HepG2 (cell line): ENCODE data around the gene CRYAB. TPM values are rescaled to one million over a fixed set of nuclear protein-coding genes. Genes with fewer than 3 reads are reported as not detected.

Experiments
- ATAC-seq: fragments of 200-7000 bp; cut with Tn5 transposase; 3 replicates; pipeline ENCODE4 v1.9.1; 2020; ENCODE audit warnings: mild to moderate bottlenecking, moderate library complexity
- BruUV-seq: library from RNA; stranded (reverse); fragments of 400-500 nt; replicated peaks from 2 replicates; lab custom pipeline; 2021; lab: Mats Ljungman, UMichigan
- CTCF ChIA-PET: fragments of 300-600 bp; formaldehyde crosslinking; extraction: SDS; loops from one replicate; lab custom pipeline; 2021; ENCODE audit warnings: low total read pairs, inconsistent platforms, low intra/inter-chr PET ratio; lab: Yijun Ruan, JAX
- POLR2A ChIA-PET: fragments of 350-600 bp; sonication (Branson Sonifier 250); formaldehyde crosslinking; loops from one replicate; lab custom pipeline; 2020; ENCODE audit warnings: antibody characterized with exemption, inconsistent platforms; lab: Yijun Ruan, JAX
- DNase-seq: peaks from one replicate; pipeline ENCODE4 v3.0.0-alpha.2; 2015; ENCODE audit warnings: low spot score
- FAIRE-seq: peaks from 3 replicates; lab custom pipeline; 2011; peaks lifted over from hg19 to GRCh38; lab: Jason Lieb, UNC
- H2AFZ ChIP-seq: one replicate; pipeline ENCODE4 v1.6.1; 2011; ENCODE audit warnings: low read length, inconsistent platforms
- H3K27ac ChIP-seq: fragments of 300-600 bp; 3 replicates; pipeline ENCODE4 v1.8.0; 2011; ENCODE audit warnings: mixed run types, mild to moderate bottlenecking, mixed read lengths, low read length, inconsistent platforms; ENCODE audit not compliant: insufficient read depth; ENCODE audit errors: extremely low read length
- H3K27me3 ChIP-seq, 2 experiments: fragments of 200-600 bp in 1 of 2; 2 replicates in 1 of 2; 3 replicates in 1 of 2; pipeline versions ENCODE4 v1.6.0 to v1.8.0; 2011; ENCODE audit warnings: low read length in 2 of 2, mild to moderate bottlenecking in 2 of 2, moderate library complexity in 2 of 2, inconsistent platforms in 1 of 2; ENCODE audit not compliant: insufficient read depth in 2 of 2, control insufficient read depth in 1 of 2
- H3K36me3 ChIP-seq, 2 experiments: fragments of 200-600 bp in 1 of 2; replicated peaks in 1 of 2; 2 replicates in 1 of 2; 3 replicates in 1 of 2; pipeline versions ENCODE4 v1.5.1 to v1.8.0; 2011; ENCODE audit warnings: low read length in 2 of 2, inconsistent platforms in 1 of 2; ENCODE audit not compliant: insufficient read depth in 2 of 2, control insufficient read depth in 1 of 2
- H3K4me1 ChIP-seq: 2 replicates; pipeline ENCODE4 v1.5.1; 2012; ENCODE audit warnings: low read length, inconsistent platforms; ENCODE audit not compliant: insufficient read depth
- H3K4me2 ChIP-seq: 2 replicates; pipeline ENCODE4 v1.6.0; 2011; ENCODE audit warnings: low read depth, low read length, inconsistent platforms
- H3K4me3 ChIP-seq, 3 experiments: fragments of 200-600 bp in 1 of 3; sonication (generic), shearing (Covaris generic) in 1 of 3; replicated peaks in 1 of 3; 2 replicates each; pipeline ENCODE4 v1.5.1; 2011 to 2016; ENCODE audit warnings: low read length in 3 of 3, inconsistent platforms in 2 of 3, low read depth in 2 of 3, mild to moderate bottlenecking in 2 of 3, control low read depth in 1 of 3, mixed read lengths in 1 of 3; ENCODE audit not compliant: insufficient read depth in 1 of 3
- H3K79me2 ChIP-seq: one replicate; pipeline ENCODE4 v1.6.1; 2011; ENCODE audit warnings: low read length, inconsistent platforms; ENCODE audit not compliant: insufficient read depth
- H3K9ac ChIP-seq: 2 replicates; pipeline ENCODE4 v1.6.0; 2011; ENCODE audit warnings: mild to moderate bottlenecking, low read depth, low read length, inconsistent platforms; ENCODE audit not compliant: insufficient read depth
- H3K9me3 ChIP-seq: 2 replicates; pipeline ENCODE4 v1.5.1; 2012; ENCODE audit warnings: mild to moderate bottlenecking, low read length
- H4K20me1 ChIP-seq: 2 replicates; pipeline ENCODE4 v1.6.0; 2011; ENCODE audit warnings: inconsistent platforms, mild to moderate bottlenecking, low read length, moderate library complexity; ENCODE audit not compliant: insufficient read depth
- KMT2B ChIP-seq: IDR thresholded peaks from 2 replicates; pipeline ENCODE4 v1.6.1; 2016; ENCODE audit warnings: missing genetic modification reagents, missing compliant biosample characterization
- NR1H2 ChIP-seq: sonication (generic); formaldehyde crosslinking; IDR thresholded peaks from 2 replicates; pipeline ENCODE4 v1.8.1; 2022; ENCODE audit warnings: low read depth, missing genetic modification reagents, borderline replicate concordance
- TARDBP ChIP-seq: sonication (generic); formaldehyde crosslinking; IDR thresholded peaks from 2 replicates; pipeline ENCODE4 v1.8.0; 2022; ENCODE audit warnings: mild to moderate bottlenecking, missing genetic modification reagents
- YY1 ChIP-seq: IDR thresholded peaks from 2 replicates; pipeline ENCODE4 v1.6.1; 2011; ENCODE audit warnings: low read length, low read depth, moderate library complexity, mild to moderate bottlenecking; ENCODE audit not compliant: insufficient read depth, insufficient replicate concordance
- ZNF446 ChIP-seq: sonication (generic); formaldehyde crosslinking; IDR thresholded peaks from 2 replicates; pipeline ENCODE4 v1.5.0; 2020; ENCODE audit warnings: mild to moderate bottlenecking, missing genetic modification reagents
- WGBS: methylation state at CpG from one replicate; pipeline ENCODE4 v1.1.6; 2017; ENCODE audit warnings: low lambda C conversion rate; 5-methylcytosine and 5-hydroxymethylcytosine counted together
- in situ Hi-C: cut with HindIII; loops from 2 replicates; pipeline ENCODE4 v1.10.0; 2017; ENCODE audit warnings: low pct_unique_long_range_greater_than_20kb; ENCODE audit not compliant: extremely low pct_ligation_motif_present
- intact Hi-C: fragments of 100-400 bp; cut with micrococcal nuclease; formaldehyde crosslinking; loops from one replicate; pipeline ENCODE4 v1.10.0; 2022; ENCODE audit not compliant: unreplicated experiment
- polyA plus RNA-seq, 8 experiments: library from polyadenylated mRNA; depleted of rRNA in 3 of 8; stranded (reverse) in 7 of 8; unstranded in 1 of 8; fragments of >200 nt; fragmentation: Illumina TruSeq in 4 of 8; extraction: Trizol in 4 of 8; gene quantifications; 2 replicates each; pipeline versions ENCODE4 v1.2.1 to v1.2.3, GENCODE V29; 2011 to 2016; ENCODE audit warnings: low read depth in 4 of 8, missing spikeins in 1 of 8, mixed read lengths in 1 of 8; ENCODE audit not compliant: insufficient read depth in 1 of 8
- total RNA-seq, 5 experiments: library from RNA; depleted of rRNA; stranded (reverse); fragments of >200 nt; fragmentation: Illumina TruSeq; extraction: Trizol; gene quantifications; 2 replicates each; pipeline ENCODE4 v1.2.3, GENCODE V29; 2016; ENCODE audit warnings: low read depth in 1 of 5
- TF ChIP-seq, protein P1 (sequence below): sonication (generic); formaldehyde crosslinking; IDR thresholded peaks from 2 replicates; pipeline ENCODE4 v1.8.0; 2022; ENCODE audit warnings: missing genetic modification reagents, mild to moderate bottlenecking, moderate library complexity, borderline replicate concordance
- TF ChIP-seq, protein P2 (sequence below): sonication (generic); formaldehyde crosslinking; IDR thresholded peaks from 2 replicates; pipeline ENCODE4 v1.5.1; 2020; ENCODE audit warnings: missing genetic modification reagents, mild to moderate bottlenecking, borderline replicate concordance
- TF ChIP-seq, protein P3 (sequence below): sonication (generic); formaldehyde crosslinking; conservative IDR thresholded peaks from 2 replicates; pipeline ENCODE4 v1.4.0; 2020; ENCODE audit warnings: mild to moderate bottlenecking, missing genetic modification reagents, moderate library complexity
- TF ChIP-seq, protein P4 (sequence below): sonication (generic); formaldehyde crosslinking; IDR thresholded peaks from 2 replicates; pipeline ENCODE4 v1.5.0; 2020; ENCODE audit warnings: mild to moderate bottlenecking, low read depth, missing genetic modification reagents, borderline replicate concordance
- TF ChIP-seq, protein P5 (sequence below): sonication (generic); formaldehyde crosslinking; IDR thresholded peaks from 2 replicates; pipeline ENCODE4 v1.4.0; 2020; ENCODE audit warnings: low read depth, missing genetic modification reagents

CRYAB gene
- total and polyA plus RNA-seq, 2 of the 13 experiments (the other 11 are each of a cell fraction or from before 2014, with no cell fraction given), result 0.55 to 1.1 TPM

DNA sequence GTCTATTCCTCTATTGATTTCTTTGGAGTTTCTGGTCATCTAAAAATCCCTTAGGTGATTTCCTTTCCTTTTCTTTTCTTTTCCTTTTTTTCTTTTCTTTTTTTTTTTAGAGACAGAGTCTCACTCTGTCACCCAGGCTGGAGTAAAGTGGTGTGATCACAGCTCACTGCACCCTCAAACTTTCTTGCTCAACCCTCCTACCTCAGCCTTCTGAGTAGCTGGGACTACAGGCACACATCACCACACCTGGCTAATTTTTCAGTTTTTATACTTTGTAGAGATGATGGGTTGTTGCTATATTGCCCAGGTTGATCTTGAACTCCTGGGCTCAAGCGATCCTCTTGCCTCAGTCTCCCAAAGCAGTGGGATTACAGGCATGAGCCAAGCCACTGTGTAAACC is 5.2 kb upstream of the CRYAB start:
- TF ChIP-seq NR1H2 (CRISPR knock-in tag), result no peak
- TF ChIP-seq YY1, result no peak
- TF ChIP-seq ZNF446, result no peak
- TF ChIP-seq, protein P1, sequence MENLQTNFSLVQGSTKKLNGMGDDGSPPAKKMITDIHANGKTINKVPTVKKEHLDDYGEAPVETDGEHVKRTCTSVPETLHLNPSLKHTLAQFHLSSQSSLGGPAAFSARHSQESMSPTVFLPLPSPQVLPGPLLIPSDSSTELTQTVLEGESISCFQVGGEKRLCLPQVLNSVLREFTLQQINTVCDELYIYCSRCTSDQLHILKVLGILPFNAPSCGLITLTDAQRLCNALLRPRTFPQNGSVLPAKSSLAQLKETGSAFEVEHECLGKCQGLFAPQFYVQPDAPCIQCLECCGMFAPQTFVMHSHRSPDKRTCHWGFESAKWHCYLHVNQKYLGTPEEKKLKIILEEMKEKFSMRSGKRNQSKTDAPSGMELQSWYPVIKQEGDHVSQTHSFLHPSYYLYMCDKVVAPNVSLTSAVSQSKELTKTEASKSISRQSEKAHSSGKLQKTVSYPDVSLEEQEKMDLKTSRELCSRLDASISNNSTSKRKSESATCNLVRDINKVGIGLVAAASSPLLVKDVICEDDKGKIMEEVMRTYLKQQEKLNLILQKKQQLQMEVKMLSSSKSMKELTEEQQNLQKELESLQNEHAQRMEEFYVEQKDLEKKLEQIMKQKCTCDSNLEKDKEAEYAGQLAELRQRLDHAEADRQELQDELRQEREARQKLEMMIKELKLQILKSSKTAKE, result no peak
- TF ChIP-seq, protein P2, sequence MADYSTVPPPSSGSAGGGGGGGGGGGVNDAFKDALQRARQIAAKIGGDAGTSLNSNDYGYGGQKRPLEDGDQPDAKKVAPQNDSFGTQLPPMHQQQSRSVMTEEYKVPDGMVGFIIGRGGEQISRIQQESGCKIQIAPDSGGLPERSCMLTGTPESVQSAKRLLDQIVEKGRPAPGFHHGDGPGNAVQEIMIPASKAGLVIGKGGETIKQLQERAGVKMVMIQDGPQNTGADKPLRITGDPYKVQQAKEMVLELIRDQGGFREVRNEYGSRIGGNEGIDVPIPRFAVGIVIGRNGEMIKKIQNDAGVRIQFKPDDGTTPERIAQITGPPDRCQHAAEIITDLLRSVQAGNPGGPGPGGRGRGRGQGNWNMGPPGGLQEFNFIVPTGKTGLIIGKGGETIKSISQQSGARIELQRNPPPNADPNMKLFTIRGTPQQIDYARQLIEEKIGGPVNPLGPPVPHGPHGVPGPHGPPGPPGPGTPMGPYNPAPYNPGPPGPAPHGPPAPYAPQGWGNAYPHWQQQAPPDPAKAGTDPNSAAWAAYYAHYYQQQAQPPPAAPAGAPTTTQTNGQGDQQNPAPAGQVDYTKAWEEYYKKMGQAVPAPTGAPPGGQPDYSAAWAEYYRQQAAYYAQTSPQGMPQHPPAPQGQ (CRISPR knock-in tag), result no peak
- TF ChIP-seq TARDBP (CRISPR knock-in tag), result no peak
- TF ChIP-seq, protein P3, sequence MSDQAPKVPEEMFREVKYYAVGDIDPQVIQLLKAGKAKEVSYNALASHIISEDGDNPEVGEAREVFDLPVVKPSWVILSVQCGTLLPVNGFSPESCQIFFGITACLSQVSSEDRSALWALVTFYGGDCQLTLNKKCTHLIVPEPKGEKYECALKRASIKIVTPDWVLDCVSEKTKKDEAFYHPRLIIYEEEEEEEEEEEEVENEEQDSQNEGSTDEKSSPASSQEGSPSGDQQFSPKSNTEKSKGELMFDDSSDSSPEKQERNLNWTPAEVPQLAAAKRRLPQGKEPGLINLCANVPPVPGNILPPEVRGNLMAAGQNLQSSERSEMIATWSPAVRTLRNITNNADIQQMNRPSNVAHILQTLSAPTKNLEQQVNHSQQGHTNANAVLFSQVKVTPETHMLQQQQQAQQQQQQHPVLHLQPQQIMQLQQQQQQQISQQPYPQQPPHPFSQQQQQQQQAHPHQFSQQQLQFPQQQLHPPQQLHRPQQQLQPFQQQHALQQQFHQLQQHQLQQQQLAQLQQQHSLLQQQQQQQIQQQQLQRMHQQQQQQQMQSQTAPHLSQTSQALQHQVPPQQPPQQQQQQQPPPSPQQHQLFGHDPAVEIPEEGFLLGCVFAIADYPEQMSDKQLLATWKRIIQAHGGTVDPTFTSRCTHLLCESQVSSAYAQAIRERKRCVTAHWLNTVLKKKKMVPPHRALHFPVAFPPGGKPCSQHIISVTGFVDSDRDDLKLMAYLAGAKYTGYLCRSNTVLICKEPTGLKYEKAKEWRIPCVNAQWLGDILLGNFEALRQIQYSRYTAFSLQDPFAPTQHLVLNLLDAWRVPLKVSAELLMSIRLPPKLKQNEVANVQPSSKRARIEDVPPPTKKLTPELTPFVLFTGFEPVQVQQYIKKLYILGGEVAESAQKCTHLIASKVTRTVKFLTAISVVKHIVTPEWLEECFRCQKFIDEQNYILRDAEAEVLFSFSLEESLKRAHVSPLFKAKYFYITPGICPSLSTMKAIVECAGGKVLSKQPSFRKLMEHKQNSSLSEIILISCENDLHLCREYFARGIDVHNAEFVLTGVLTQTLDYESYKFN, result no peak
- no peak for TF ChIP-seq KMT2B
- TF ChIP-seq, protein P4, sequence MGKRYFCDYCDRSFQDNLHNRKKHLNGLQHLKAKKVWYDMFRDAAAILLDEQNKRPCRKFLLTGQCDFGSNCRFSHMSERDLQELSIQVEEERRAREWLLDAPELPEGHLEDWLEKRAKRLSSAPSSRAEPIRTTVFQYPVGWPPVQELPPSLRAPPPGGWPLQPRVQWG (CRISPR knock-in tag), result no peak
- TF ChIP-seq, protein P5, sequence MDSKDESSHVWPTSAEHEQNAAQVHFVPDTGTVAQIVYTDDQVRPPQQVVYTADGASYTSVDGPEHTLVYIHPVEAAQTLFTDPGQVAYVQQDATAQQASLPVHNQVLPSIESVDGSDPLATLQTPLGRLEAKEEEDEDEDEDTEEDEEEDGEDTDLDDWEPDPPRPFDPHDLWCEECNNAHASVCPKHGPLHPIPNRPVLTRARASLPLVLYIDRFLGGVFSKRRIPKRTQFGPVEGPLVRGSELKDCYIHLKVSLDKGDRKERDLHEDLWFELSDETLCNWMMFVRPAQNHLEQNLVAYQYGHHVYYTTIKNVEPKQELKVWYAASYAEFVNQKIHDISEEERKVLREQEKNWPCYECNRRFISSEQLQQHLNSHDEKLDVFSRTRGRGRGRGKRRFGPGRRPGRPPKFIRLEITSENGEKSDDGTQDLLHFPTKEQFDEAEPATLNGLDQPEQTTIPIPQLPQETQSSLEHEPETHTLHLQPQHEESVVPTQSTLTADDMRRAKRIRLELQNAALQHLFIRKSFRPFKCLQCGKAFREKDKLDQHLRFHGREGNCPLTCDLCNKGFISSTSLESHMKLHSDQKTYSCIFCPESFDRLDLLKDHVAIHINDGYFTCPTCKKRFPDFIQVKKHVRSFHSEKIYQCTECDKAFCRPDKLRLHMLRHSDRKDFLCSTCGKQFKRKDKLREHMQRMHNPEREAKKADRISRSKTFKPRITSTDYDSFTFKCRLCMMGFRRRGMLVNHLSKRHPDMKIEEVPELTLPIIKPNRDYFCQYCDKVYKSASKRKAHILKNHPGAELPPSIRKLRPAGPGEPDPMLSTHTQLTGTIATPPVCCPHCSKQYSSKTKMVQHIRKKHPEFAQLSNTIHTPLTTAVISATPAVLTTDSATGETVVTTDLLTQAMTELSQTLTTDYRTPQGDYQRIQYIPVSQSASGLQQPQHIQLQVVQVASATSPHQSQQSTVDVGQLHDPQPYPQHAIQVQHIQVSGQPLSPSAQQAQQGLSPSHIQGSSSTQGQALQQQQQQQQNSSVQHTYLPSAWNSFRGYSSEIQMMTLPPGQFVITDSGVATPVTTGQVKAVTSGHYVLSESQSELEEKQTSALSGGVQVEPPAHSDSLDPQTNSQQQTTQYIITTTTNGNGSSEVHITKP (CRISPR knock-in tag), result no peak
- H3K27me3 ChIP-seq, result no peaks in the 10 kb centered on the region; a peak in 1 of 5 replicates
- no peaks in the 10 kb centered on the region for H3K79me2 ChIP-seq
- H4K20me1 ChIP-seq, result no peaks in the 10 kb centered on the region
- H3K27ac ChIP-seq, result no peak overlapping the region
- H3K9ac ChIP-seq, result no peak overlapping the region
- no peak overlapping the region for H2AFZ ChIP-seq
- 23% methylated on average over 1 of the region's 1 CpG for WGBS
- in situ Hi-C loops (no loop called here), intact Hi-C loops (no loop called here)
- DNase-seq, result no peak
- ChIA-PET POLR2A (interaction anchor here (2.8 to 3.1 kb wide), 2 partner anchors 10 to 18 kb away, joined by 30 to 65 read pairs; no protein-coding TSS in a partner anchor), CTCF (no interaction called here)
- ATAC-seq, result no peak
- BruUV-seq, result no TSS peak
- no peaks in the 10 kb centered on the region for H3K36me3 ChIP-seq
- H3K9me3 ChIP-seq, result no peaks in the 10 kb centered on the region
- FAIRE-seq, result no peak
- H3K4me2 ChIP-seq, result no peak overlapping the region
- H3K4me3 ChIP-seq, result no peak overlapping the region
- peaks cover 84% of the 10 kb centered on the region for H3K4me1 ChIP-seq
